ENCODE measurements around the gene CAMK1. TPM values are rescaled to one million over a fixed set of nuclear protein-coding genes. Genes with fewer than 3 reads are reported as not detected.

CAMK1 gene
- total RNA-seq, 1 donor from 2014 or later = 82.9 TPM

DNA sequence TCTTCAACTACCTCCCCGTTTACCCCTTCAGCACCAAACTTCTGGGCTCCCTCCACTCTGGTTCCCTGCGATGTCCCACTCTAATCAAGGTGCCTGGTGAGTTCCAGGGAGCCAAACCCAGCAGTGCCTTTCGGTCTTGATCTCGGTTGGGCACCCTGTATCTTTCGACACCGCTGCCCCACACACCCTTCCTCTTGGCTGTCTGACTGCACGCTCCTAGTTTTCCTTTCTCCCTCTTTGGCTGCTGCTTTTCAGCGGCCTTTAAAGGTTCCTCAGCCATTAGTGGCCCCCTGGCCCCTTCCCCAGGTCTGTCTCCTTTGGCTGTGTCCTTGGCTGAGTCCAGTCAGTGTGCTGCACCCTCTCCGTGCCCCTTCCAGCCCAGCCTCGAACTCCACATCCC is 41.1 kb upstream of the CAMK1 start:
- Histone ChIP-seq H3K4me3 (peak overlapping the region; percentile 71 to 80), H3K27me3 (no peaks in the 10 kb centered on the region), H3K36me3 (peaks cover 10 to 20% of the 10 kb centered on the region in 2 donors), H3K4me1 (peaks cover 5 to 10% of the 10 kb centered on the region in 2 donors), H3K27ac (peak overlapping the region; percentile 94 to 95), H3K9me3 (no peaks in the 10 kb centered on the region)
- TF ChIP-seq CTCF (IDR thresholded peaks at IDR 0.05) = no peak
- intact Hi-C loops (cut with DNase I) = loop anchor here (1.0 kb wide), 2 partner anchors 19 to 33 kb away; partner anchors contain the start of genes RPUSD3 and TADA3
- no peak for DNase-seq (ENCODE audit: low spot score in 2 of 2)

GRCh38 chr3:9810433-9810770 is 40.7 kb upstream of the CAMK1 start:
- no peaks in the 10 kb centered on the region for H3K27me3 ChIP-seq
- H3K27ac ChIP-seq = peak overlapping the region; percentile 94 to 95
- peak overlapping the region; percentile 71 to 80 for H3K4me3 ChIP-seq
- peaks cover 14 to 21% of the 10 kb centered on the region in 2 donors for H3K36me3 ChIP-seq
- H3K4me1 ChIP-seq = peaks cover 5 to 10% of the 10 kb centered on the region in 2 donors
- intact Hi-C loops (cut with DNase I) = loop anchor here (1.0 kb wide), 2 partner anchors 18 to 34 kb away; partner anchors contain the start of genes RPUSD3 and TADA3
- no peaks in the 10 kb centered on the region for H3K9me3 ChIP-seq
- DNase-seq (ENCODE audit: low spot score in 2 of 2) = no peak
- TF ChIP-seq CTCF (IDR thresholded peaks at IDR 0.05) = no peak

GRCh38 chr3:9809615-9810432 is 40.1 kb upstream of the CAMK1 start, which contains the start of gene TTLL3:
TTLL3 (plus strand) TSS chr3:9810262; CDS start chr3:9810662, 400 bp downstream.
- no peak for TF ChIP-seq CTCF (IDR thresholded peaks at IDR 0.05)
- Histone ChIP-seq H3K4me1 (peaks cover 5 to 10% of the 10 kb centered on the region in 2 donors), H3K9me3 (no peaks in the 10 kb centered on the region), H3K27me3 (no peaks in the 10 kb centered on the region), H3K36me3 (peaks cover 20 to 27% of the 10 kb centered on the region in 2 donors), H3K4me3 (peak within 1 kb of the TSS; percentile 71 to 80), H3K27ac (peak within 1 kb of the TSS; percentile 94 to 95)
- intact Hi-C loops (cut with DNase I) = loop anchor here (1.0 kb wide), 3 partner anchors 18 to 94 kb away; partner anchors contain the start of genes RPUSD3 and TADA3
- DNase-seq (ENCODE audit: low spot score in 2 of 2) = peak in 1 of 2 donors; percentile 90

DNA sequence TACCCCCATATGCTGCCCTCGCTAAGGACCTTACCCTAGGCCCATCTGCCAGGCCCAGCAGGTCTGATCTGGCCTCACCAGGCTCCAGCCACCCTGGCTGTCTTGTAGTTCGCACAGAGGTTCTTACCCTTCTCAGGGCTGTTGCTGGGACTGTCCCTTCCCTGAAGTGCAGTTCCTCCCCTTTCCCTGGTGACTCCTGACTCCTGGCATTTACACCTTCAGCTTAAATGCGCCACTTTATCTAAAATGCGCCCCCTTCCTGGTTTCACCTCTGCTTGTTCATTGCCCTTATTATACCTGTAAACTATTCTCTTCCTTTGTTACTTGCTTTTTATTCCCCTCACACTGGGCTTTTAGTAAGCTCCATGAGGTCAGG is 39.5 kb upstream of the CAMK1 start:
- no peak for TF ChIP-seq CTCF (IDR thresholded peaks at IDR 0.05)
- no peak for DNase-seq (ENCODE audit: low spot score in 2 of 2)
- Histone ChIP-seq H3K9me3 (no peaks in the 10 kb centered on the region), H3K27ac (peak overlapping the region; percentile 94 to 95), H3K36me3 (peaks cover 26 to 33% of the 10 kb centered on the region in 2 donors), H3K27me3 (no peaks in the 10 kb centered on the region), H3K4me3 (peak overlapping the region; percentile 71 to 80), H3K4me1 (peaks cover 5 to 10% of the 10 kb centered on the region in 2 donors)
- intact Hi-C loops (cut with DNase I) = loop anchor here (1.0 kb wide), 1 partner anchor 93 kb away; no protein-coding TSS in a partner anchor

DNA sequence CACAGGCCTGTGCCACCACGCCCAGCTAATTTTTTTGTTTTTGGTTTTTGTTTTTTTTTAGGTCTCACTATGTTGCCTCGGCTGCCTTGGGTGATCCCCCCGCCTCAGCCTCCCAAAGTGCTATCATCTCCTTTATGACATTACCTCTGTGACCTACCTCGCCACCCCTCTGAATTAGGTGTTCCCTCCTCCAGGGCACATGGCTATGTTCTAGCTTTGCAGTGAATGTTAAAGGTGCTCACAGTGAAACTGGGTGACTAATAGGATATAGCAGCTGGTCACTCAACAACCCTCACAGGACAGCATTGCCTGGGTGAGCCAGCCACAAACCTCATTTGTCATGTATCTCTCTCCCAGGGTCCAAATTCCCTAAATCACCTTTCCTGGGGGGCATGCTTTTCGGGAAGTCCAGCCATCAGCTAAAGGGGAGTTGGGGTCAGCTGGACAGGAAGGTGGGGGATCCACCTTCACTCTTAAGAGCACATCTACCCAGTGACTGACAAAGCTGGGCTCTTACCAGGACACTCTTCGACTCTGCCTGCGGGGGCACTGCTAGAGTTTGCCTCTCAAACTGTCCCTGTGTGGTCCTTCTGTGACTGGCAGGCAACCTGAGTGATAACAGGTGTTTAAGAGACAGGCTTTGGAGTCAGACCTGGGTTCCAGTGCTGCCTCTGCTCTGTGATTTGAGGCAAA is 38.7 kb upstream of the CAMK1 start:
- H3K4me1 ChIP-seq = peaks cover 5 to 10% of the 10 kb centered on the region in 2 donors
- no peaks in the 10 kb centered on the region for H3K9me3 ChIP-seq
- H3K4me3 ChIP-seq = no peak overlapping the region
- no peak for TF ChIP-seq CTCF (IDR thresholded peaks at IDR 0.05)
- intact Hi-C loops (cut with DNase I) = loop anchor here (1.0 kb wide), 1 partner anchor 92 kb away; no protein-coding TSS in a partner anchor
- H3K36me3 ChIP-seq = peaks cover 34 to 40% of the 10 kb centered on the region in 2 donors
- H3K27me3 ChIP-seq = no peaks in the 10 kb centered on the region
- no peak for DNase-seq (ENCODE audit: low spot score in 2 of 2)
- peak overlapping the region; percentile 94 to 95 for H3K27ac ChIP-seq
